DMS153 treated with DMSO at 0.1 percent for 48 hours (cell line): ENCODE data around the gene SLC5A2.

Experiments used
- DNase-seq: peaks from one replicate; lab custom pipeline; 2025; ENCODE audit not compliant: unreplicated experiment; lab: John Stamatoyannopoulos, UW

SLC5A2 gene

GRCh38 chr16:31459687-31460581 lies 23.0 kb upstream of the SLC5A2 start:
- peak; percentile 98 for DNase-seq

- DNase-seq: peak; percentile 31
Measured at GRCh38 chr16:31460582-31461002, 22.3 kb upstream of the SLC5A2 start.

- no peak for DNase-seq
Measured at GRCh38 chr16:31461201-31461920, 21.6 kb upstream of the SLC5A2 start.

- DNase-seq: no peak
Measured at GRCh38 chr16:31461921-31462804, 20.8 kb upstream of the SLC5A2 start.

- no peak for DNase-seq
Measured at GRCh38 chr16:31464348-31464769, 18.6 kb upstream of the SLC5A2 start.

GRCh38 chr16:31464781-31465260 lies 18.1 kb upstream of the SLC5A2 start:
- DNase-seq: no peak

- no peak for DNase-seq
Measured at GRCh38 chr16:31465788-31466370, 17.0 kb upstream of the SLC5A2 start.

- DNase-seq: no peak
Measured at GRCh38 chr16:31466381-31466841, 16.5 kb upstream of the SLC5A2 start.

GRCh38 chr16:31467151-31467773 lies 15.7 kb upstream of the SLC5A2 start:
- no peak for DNase-seq

- no peak for DNase-seq
Measured at GRCh38 chr16:31467858-31468257, 15.1 kb upstream of the SLC5A2 start.

- no peak for DNase-seq
Measured at GRCh38 chr16:31470615-31471014, 12.3 kb upstream of the SLC5A2 start.

- no peak for DNase-seq
Measured at GRCh38 chr16:31471241-31471874, 11.6 kb upstream of the SLC5A2 start.

GRCh38 chr16:31471875-31472708 lies 10.8 kb upstream of the SLC5A2 start, which contains the start of gene TGFB1I1:
Gene TGFB1I1 (plus strand): TSS chr16:31472152. CDS start chr16:31472189, 37 bp downstream.
- DNase-seq: no peak

- no peak for DNase-seq
Measured at GRCh38 chr16:31472709-31473203, 10.2 kb upstream of the SLC5A2 start.

GRCh38 chr16:31473264-31473984 lies 9.5 kb upstream of the SLC5A2 start:
- DNase-seq: no peak

- DNase-seq: no peak
Measured at GRCh38 chr16:31474173-31474714, 8.7 kb upstream of the SLC5A2 start.
